ENCODE data around the gene AKAP8L.
"Not testable (repeated sequence)": the region's sequence is repeated elsewhere in the genome, so short reads cannot be mapped to it uniquely, and the experiment has no call there.

DNA sequence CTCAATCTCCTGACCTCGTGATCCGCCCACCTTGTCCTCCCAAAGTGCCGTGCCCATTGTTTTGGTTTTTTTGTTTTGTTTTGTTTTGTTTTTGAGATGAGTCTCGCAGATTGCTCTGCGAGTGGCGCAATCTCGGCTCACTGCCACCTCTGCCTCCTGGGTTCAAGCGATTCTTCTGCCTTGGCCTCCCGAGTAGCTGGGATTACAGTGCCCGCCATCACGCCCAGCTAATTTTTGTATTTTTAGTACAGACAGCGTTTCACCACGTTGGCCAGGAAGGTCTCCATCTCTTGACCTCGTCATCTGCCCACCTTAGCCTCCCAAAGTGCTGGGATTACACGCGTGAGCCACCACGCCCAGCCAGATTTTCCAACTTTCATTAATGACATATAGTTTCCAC, 23.5 kb downstream of the AKAP8L start:
- TF ChIP-seq, protein P1, sequence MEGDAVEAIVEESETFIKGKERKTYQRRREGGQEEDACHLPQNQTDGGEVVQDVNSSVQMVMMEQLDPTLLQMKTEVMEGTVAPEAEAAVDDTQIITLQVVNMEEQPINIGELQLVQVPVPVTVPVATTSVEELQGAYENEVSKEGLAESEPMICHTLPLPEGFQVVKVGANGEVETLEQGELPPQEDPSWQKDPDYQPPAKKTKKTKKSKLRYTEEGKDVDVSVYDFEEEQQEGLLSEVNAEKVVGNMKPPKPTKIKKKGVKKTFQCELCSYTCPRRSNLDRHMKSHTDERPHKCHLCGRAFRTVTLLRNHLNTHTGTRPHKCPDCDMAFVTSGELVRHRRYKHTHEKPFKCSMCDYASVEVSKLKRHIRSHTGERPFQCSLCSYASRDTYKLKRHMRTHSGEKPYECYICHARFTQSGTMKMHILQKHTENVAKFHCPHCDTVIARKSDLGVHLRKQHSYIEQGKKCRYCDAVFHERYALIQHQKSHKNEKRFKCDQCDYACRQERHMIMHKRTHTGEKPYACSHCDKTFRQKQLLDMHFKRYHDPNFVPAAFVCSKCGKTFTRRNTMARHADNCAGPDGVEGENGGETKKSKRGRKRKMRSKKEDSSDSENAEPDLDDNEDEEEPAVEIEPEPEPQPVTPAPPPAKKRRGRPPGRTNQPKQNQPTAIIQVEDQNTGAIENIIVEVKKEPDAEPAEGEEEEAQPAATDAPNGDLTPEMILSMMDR (IDR thresholded peaks at IDR 0.05): not testable (repeated sequence)
- not testable (repeated sequence) for TF ChIP-seq POLR2A (IDR thresholded peaks at IDR 0.05; ENCODE audit: low read depth)

Data from esophagus muscularis mucosa (tissue), 3 donors.